ENCODE results near the gene GNPDA1.

Gene GNPDA1

GRCh38 chr5:142014911-142015584 lies 2.2 kb upstream of the GNPDA1 start:
- TF ChIP-seq, protein P1, sequence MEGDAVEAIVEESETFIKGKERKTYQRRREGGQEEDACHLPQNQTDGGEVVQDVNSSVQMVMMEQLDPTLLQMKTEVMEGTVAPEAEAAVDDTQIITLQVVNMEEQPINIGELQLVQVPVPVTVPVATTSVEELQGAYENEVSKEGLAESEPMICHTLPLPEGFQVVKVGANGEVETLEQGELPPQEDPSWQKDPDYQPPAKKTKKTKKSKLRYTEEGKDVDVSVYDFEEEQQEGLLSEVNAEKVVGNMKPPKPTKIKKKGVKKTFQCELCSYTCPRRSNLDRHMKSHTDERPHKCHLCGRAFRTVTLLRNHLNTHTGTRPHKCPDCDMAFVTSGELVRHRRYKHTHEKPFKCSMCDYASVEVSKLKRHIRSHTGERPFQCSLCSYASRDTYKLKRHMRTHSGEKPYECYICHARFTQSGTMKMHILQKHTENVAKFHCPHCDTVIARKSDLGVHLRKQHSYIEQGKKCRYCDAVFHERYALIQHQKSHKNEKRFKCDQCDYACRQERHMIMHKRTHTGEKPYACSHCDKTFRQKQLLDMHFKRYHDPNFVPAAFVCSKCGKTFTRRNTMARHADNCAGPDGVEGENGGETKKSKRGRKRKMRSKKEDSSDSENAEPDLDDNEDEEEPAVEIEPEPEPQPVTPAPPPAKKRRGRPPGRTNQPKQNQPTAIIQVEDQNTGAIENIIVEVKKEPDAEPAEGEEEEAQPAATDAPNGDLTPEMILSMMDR (IDR thresholded peaks at IDR 0.05; ENCODE audit: insufficient read depth, low read length) = peak; percentile 24
- TF ChIP-seq REST (IDR thresholded peaks at IDR 0.05; ENCODE audit: insufficient replicate concordance, low read depth) = no peak
- no peak overlapping the region for H3K4me3 ChIP-seq (replicated peaks; ENCODE audit: insufficient read depth, low read length)
- peak overlapping the region; percentile 79 for H3K27ac ChIP-seq (replicated peaks)
- peak in 1 of 2 experiments; percentile 61 for DNase-seq (ENCODE audit: low read depth in 1 of 2, low spot score in 1 of 2)
- no peaks in the 10 kb centered on the region for H3K27me3 ChIP-seq (ENCODE audit: insufficient read depth, poor library complexity, severe bottlenecking)

- no peaks in the 10 kb centered on the region for H3K27me3 ChIP-seq (ENCODE audit: insufficient read depth, poor library complexity, severe bottlenecking)
- DNase-seq (ENCODE audit: low read depth in 1 of 2, low spot score in 1 of 2) = no peak
- H3K4me3 ChIP-seq (replicated peaks; ENCODE audit: insufficient read depth, low read length) = no peak overlapping the region
- TF ChIP-seq REST (IDR thresholded peaks at IDR 0.05; ENCODE audit: insufficient replicate concordance, low read depth) (no peak), SPI1 (IDR thresholded peaks at IDR 0.05; ENCODE audit: borderline replicate concordance, low read depth) (no peak), POLR2AphosphoS5 (IDR thresholded peaks at IDR 0.05; ENCODE audit: low read depth) (no peak), GABPA (IDR thresholded peaks at IDR 0.05; ENCODE audit: low read depth) (no peak)
- TF ChIP-seq, protein P1 (IDR thresholded peaks at IDR 0.05; ENCODE audit: insufficient read depth, low read length) = no peak
- H3K27ac ChIP-seq (replicated peaks) = peak overlapping the region; percentile 89
These were observed 1.1 kb upstream of the GNPDA1 start for GRCh38 chr5:142013734-142014521.

- peak in 1 of 2 experiments; percentile 57 for DNase-seq (ENCODE audit: low read depth in 1 of 2, low spot score in 1 of 2)
- H3K4me3 ChIP-seq (replicated peaks; ENCODE audit: insufficient read depth, low read length) = peak overlapping the region; percentile 58
- no peaks in the 10 kb centered on the region for H3K27me3 ChIP-seq (ENCODE audit: insufficient read depth, poor library complexity, severe bottlenecking)
- TF ChIP-seq GABPA (IDR thresholded peaks at IDR 0.05; ENCODE audit: low read depth) (no peak), SPI1 (IDR thresholded peaks at IDR 0.05; ENCODE audit: borderline replicate concordance, low read depth) (no peak), POLR2AphosphoS5 (IDR thresholded peaks at IDR 0.05; ENCODE audit: low read depth) (no peak; the same call in 1 of the 2 replicates), REST (IDR thresholded peaks at IDR 0.05; ENCODE audit: insufficient replicate concordance, low read depth) (no peak)
- TF ChIP-seq, protein P1 (IDR thresholded peaks at IDR 0.05; ENCODE audit: insufficient read depth, low read length) = peak; percentile 36
- peak overlapping the region; percentile 89 for H3K27ac ChIP-seq (replicated peaks)
These were observed 541 bp downstream of the GNPDA1 start for GRCh38 chr5:142012186-142012785.
